ENCODE data around the gene SLC6A7.

DNA sequence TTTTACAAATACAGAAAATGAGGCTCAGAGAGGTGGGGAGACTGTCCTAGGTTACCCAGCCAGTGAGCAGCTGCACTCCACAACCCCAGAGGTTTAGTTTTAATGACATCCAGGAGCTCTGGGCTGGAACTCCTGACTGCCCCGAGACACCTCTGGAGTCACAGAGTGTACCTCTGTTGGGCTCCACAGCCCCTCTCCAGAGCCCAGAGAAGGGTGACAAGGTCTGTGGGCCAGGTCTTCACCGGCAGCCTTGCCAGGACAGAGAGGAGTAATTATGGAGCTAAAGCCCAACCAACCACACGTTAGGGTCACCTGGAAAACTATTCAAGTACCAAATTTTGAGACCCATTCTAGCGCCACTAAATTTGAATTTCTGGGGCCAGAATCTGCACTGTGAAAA is 12.1 kb upstream of the SLC6A7 start:
- TF ChIP-seq, protein P1, sequence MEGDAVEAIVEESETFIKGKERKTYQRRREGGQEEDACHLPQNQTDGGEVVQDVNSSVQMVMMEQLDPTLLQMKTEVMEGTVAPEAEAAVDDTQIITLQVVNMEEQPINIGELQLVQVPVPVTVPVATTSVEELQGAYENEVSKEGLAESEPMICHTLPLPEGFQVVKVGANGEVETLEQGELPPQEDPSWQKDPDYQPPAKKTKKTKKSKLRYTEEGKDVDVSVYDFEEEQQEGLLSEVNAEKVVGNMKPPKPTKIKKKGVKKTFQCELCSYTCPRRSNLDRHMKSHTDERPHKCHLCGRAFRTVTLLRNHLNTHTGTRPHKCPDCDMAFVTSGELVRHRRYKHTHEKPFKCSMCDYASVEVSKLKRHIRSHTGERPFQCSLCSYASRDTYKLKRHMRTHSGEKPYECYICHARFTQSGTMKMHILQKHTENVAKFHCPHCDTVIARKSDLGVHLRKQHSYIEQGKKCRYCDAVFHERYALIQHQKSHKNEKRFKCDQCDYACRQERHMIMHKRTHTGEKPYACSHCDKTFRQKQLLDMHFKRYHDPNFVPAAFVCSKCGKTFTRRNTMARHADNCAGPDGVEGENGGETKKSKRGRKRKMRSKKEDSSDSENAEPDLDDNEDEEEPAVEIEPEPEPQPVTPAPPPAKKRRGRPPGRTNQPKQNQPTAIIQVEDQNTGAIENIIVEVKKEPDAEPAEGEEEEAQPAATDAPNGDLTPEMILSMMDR (IDR thresholded peaks at IDR 0.05): no peak
- TF ChIP-seq POLR2A (IDR thresholded peaks at IDR 0.05): no peak

Measured in tibial nerve (tissue), 3 donors.